Endothelial cell of umbilical vein (primary cell): Measurements from ENCODE around the gene AP2B1. TPM values are rescaled to one million over a fixed set of nuclear protein-coding genes. Genes with fewer than 3 reads are reported as not detected.

ENCODE experiments used
- BruUV-seq: library from RNA; stranded (reverse); fragments of 400-500 nt; replicated peaks from 2 replicates; lab custom pipeline; 2021; lab: Mats Ljungman, UMichigan
- CTCF ChIA-PET: fragments of 300-600, 350-600 bp; sonication (Branson Sonifier 250); formaldehyde crosslinking; loops from one replicate; lab custom pipeline; 2021; ENCODE audit warnings: antibody characterized with exemption, inconsistent platforms; lab: Charles Lee
- POLR2A ChIA-PET: fragments of 300-600, 350-600 bp; sonication (Branson Sonifier 250); formaldehyde crosslinking; loops from one replicate; lab custom pipeline; 2021; ENCODE audit warnings: antibody characterized with exemption, inconsistent platforms; lab: Charles Lee
- DNase-seq: peaks from one replicate; pipeline ENCODE4 v3.0.0-alpha.2; 2011; ENCODE audit warnings: low read depth, low spot score
- FAIRE-seq: peaks from 2 replicates; lab custom pipeline; 2011; peaks lifted over from hg19 to GRCh38; lab: Jason Lieb, UNC
- H2AFZ ChIP-seq: 2 replicates; pipeline ENCODE4 v1.6.0; 2012; ENCODE audit warnings: low read depth, low read length, control low read depth, inconsistent platforms
- H3K27ac ChIP-seq: 2 replicates; pipeline ENCODE4 v1.5.1; 2011; ENCODE audit warnings: low read depth, mild to moderate bottlenecking, control low read depth, low read length, moderate library complexity; ENCODE audit not compliant: insufficient read depth
- H3K27me3 ChIP-seq, 2 experiments: 2 replicates each; pipeline versions ENCODE4 v1.6.0 to v1.6.1; 2011; ENCODE audit warnings: low read length in 2 of 2, mixed read lengths in 1 of 2; ENCODE audit not compliant: control insufficient read depth in 2 of 2, insufficient read depth in 2 of 2
- H3K36me3 ChIP-seq, 2 experiments: 2 replicates in 1 of 2; 3 replicates in 1 of 2; pipeline ENCODE4 v1.5.1; 2011; ENCODE audit warnings: low read length in 2 of 2, mild to moderate bottlenecking in 1 of 2, moderate library complexity in 1 of 2; ENCODE audit not compliant: control insufficient read depth in 2 of 2, insufficient read depth in 2 of 2; ENCODE audit errors: extremely low read depth in 1 of 2
- H3K4me1 ChIP-seq: 3 replicates; pipeline ENCODE4 v1.5.1; 2011; ENCODE audit warnings: mild to moderate bottlenecking, low read length; ENCODE audit not compliant: control insufficient read depth, insufficient read depth; ENCODE audit errors: extremely low read depth
- H3K4me2 ChIP-seq: 2 replicates; pipeline ENCODE4 v1.6.1; 2011; ENCODE audit warnings: low read length, control low read depth, mixed read lengths; ENCODE audit not compliant: insufficient read depth
- H3K4me3 ChIP-seq, 3 experiments: fragments of 200-600 bp in 1 of 3; sonication (generic), shearing (Covaris generic) in 1 of 3; replicated peaks in 1 of 3; 2 replicates each; pipeline ENCODE4 v1.5.1; 2011 to 2016; ENCODE audit warnings: control low read depth in 3 of 3, low read length in 3 of 3, mild to moderate bottlenecking in 2 of 3, inconsistent platforms in 1 of 3, low read depth in 1 of 3, moderate library complexity in 1 of 3; ENCODE audit not compliant: insufficient read depth in 1 of 3
- H3K79me2 ChIP-seq: 2 replicates; pipeline ENCODE4 v1.6.0; 2012; ENCODE audit warnings: low read length, inconsistent platforms; ENCODE audit not compliant: control insufficient read depth, insufficient read depth
- H3K9ac ChIP-seq: replicated peaks from 2 replicates; pipeline ENCODE3; 2011; ENCODE audit warnings: low read length, control low read depth; ENCODE audit not compliant: insufficient read depth; ENCODE audit errors: extremely low read depth
- H3K9me1 ChIP-seq: replicated peaks from 3 replicates; pipeline ENCODE4 v1.6.0; 2011; ENCODE audit warnings: mild to moderate bottlenecking, low read length; ENCODE audit not compliant: control insufficient read depth, insufficient read depth; ENCODE audit errors: extremely low read depth
- H3K9me3 ChIP-seq: replicated peaks from 2 replicates; pipeline ENCODE4 v1.5.1; 2012; ENCODE audit warnings: low read length, inconsistent platforms; ENCODE audit not compliant: control insufficient read depth, insufficient read depth
- H4K20me1 ChIP-seq: replicated peaks from 2 replicates; pipeline ENCODE3; 2011; ENCODE audit warnings: mild to moderate bottlenecking, low read length; ENCODE audit not compliant: control insufficient read depth, insufficient read depth; ENCODE audit errors: extremely low read depth
- CTCF ChIP-seq, 2 donors: IDR thresholded peaks; 1 replicate in 1 of 2; 2 replicates in 1 of 2; pipeline ENCODE4 v1.5.1; 2011; ENCODE audit warnings: low read length in 2 of 2, mild to moderate bottlenecking in 2 of 2, moderate library complexity in 2 of 2, control low read depth in 1 of 2, inconsistent platforms in 1 of 2, low read depth in 1 of 2; ENCODE audit not compliant: insufficient read depth in 1 of 2; ENCODE audit errors: extremely low read depth in 1 of 2
- FOS ChIP-seq: IDR thresholded peaks from 2 replicates; pipeline ENCODE4 v1.6.1; 2011; ENCODE audit warnings: mild to moderate bottlenecking, low read length, moderate library complexity, borderline replicate concordance; ENCODE audit not compliant: insufficient read depth
- JUN ChIP-seq: IDR thresholded peaks from 2 replicates; pipeline ENCODE4 v1.6.1; 2011; ENCODE audit warnings: borderline replicate concordance, low read depth; ENCODE audit not compliant: insufficient read length, insufficient read depth
- MAX ChIP-seq: IDR thresholded peaks from 2 replicates; pipeline ENCODE4 v1.6.1; 2011; ENCODE audit not compliant: insufficient read depth, insufficient read length
- MYC ChIP-seq: IDR thresholded peaks from one replicate; pipeline ENCODE4 v1.6.1; 2011; ENCODE audit warnings: mild to moderate bottlenecking, low read depth, low read length
- POLR2A ChIP-seq: IDR thresholded peaks from 2 replicates; pipeline ENCODE4 v1.6.1; 2012; ENCODE audit warnings: low read depth, mild to moderate bottlenecking, control low read depth, low read length
- dilution Hi-C: fragments of 300-500 bp; cut with MboI; formaldehyde crosslinking; loops from one replicate; pipeline ENCODE4 v1.15.0; 2019; ENCODE audit warnings: low sequenced_read_pairs; ENCODE audit not compliant: extremely low pct_ligation_motif_present
- intact Hi-C: fragments of 100-400 bp; cut with micrococcal nuclease; formaldehyde crosslinking; loops from one replicate; pipeline ENCODE4 v1.10.0; 2022
- polyA plus RNA-seq, 4 experiments: library from polyadenylated mRNA; depleted of rRNA in 3 of 4; stranded (reverse) in 3 of 4; unstranded in 1 of 4; fragments of >200 nt; gene quantifications; 2 replicates each; pipeline versions ENCODE4 v1.2.1 to v1.2.3, GENCODE V29; 2011 to 2012; ENCODE audit warnings: missing spikeins in 1 of 4
- total RNA-seq: library from RNA; stranded (reverse); gene quantifications from 2 replicates; pipeline ENCODE4 v1.2.3, GENCODE V29; 2021

The AP2B1 gene
- total and polyA plus RNA-seq, 2 donors (not counting 3 experiments of a cell fraction or from before 2014, with no cell fraction given): 106 to 198 TPM

- Histone ChIP-seq H3K9me1 (no peaks in the 10 kb centered on the region), H3K9me3 (no peaks in the 10 kb centered on the region), H3K4me1 (peaks cover 5% of the 10 kb centered on the region), H4K20me1 (no peaks in the 10 kb centered on the region), H3K4me3 (no peak overlapping the region), H3K36me3 (no peaks in the 10 kb centered on the region), H3K27me3 (peaks cover 2 to 6% of the 10 kb centered on the region in 2 experiments), H3K4me2 (no peak overlapping the region), H3K79me2 (no peaks in the 10 kb centered on the region), H3K9ac (no peak overlapping the region), H3K27ac (no peak overlapping the region), H2AFZ (no peak overlapping the region)
- ChIA-PET POLR2A (no interaction called here), CTCF (interaction anchor here (1.0 to 5.3 kb wide), 3 partner anchors 10 to 35 kb away, joined by 3 to 34 read pairs (median 5); partner anchors contain the start of gene TAF15)
- no peak for FAIRE-seq
- intact Hi-C loops (loop anchor here (1.0 kb wide), 1 partner anchor 10 kb away; no protein-coding TSS in a partner anchor), dilution Hi-C loops (no loop called here)
- no TSS peak for BruUV-seq
- peak; percentile 38 for DNase-seq
- no peak for TF ChIP-seq POLR2A
- no peak for TF ChIP-seq CTCF (IDR thresholded peaks at IDR 0.05; ENCODE audit: extremely low read depth in 1 of 2, insufficient read depth in 1 of 2, low read depth in 1 of 2, low read length in 2 of 2)
- no peak for TF ChIP-seq MAX
- TF ChIP-seq JUN: no peak
- TF ChIP-seq MYC: no peak
- TF ChIP-seq FOS: no peak
Measured at GRCh38 chr17:35773679-35774425, 186.7 kb downstream of the AP2B1 start.
